Measurements from ENCODE around the gene ZNF598.

DNA sequence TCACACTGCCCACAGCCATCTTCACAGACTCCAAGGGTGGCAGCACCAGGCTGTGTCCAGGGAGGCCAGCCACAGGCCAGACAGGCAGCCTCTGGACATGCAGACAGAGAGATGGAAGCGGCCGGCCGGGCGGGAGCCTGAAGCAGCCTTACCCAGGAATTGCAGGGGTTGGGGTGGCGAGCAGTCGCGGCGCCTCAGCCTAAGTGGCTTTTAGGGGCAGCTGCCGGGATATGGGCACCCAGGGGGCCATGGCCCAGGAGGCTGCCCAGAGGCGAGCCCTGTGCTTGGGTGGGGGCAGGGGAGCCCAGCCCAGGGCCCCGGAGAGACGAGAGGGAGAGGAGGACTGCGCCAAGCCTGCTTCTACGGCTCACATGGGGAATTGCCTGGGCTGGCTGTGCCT lies 15.6 kb upstream of the ZNF598 start:
- TF ChIP-seq POLR2AphosphoS5 (IDR thresholded peaks at IDR 0.05) (no peak), POLR2A (IDR thresholded peaks at IDR 0.05) (no peak)
- TF ChIP-seq, protein P1, sequence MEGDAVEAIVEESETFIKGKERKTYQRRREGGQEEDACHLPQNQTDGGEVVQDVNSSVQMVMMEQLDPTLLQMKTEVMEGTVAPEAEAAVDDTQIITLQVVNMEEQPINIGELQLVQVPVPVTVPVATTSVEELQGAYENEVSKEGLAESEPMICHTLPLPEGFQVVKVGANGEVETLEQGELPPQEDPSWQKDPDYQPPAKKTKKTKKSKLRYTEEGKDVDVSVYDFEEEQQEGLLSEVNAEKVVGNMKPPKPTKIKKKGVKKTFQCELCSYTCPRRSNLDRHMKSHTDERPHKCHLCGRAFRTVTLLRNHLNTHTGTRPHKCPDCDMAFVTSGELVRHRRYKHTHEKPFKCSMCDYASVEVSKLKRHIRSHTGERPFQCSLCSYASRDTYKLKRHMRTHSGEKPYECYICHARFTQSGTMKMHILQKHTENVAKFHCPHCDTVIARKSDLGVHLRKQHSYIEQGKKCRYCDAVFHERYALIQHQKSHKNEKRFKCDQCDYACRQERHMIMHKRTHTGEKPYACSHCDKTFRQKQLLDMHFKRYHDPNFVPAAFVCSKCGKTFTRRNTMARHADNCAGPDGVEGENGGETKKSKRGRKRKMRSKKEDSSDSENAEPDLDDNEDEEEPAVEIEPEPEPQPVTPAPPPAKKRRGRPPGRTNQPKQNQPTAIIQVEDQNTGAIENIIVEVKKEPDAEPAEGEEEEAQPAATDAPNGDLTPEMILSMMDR (IDR thresholded peaks at IDR 0.05): no peak
